IMR-90 (cell line): Measurements from ENCODE around the gene BBIP1. TPM values are rescaled to one million over a fixed set of nuclear protein-coding genes. Genes with fewer than 3 reads are reported as not detected.

Experiments
- ATAC-seq: fragments of 200-7000 bp; cut with Tn5 transposase; 2 replicates; pipeline ENCODE4 v1.9.1; 2020; ENCODE audit warnings: low read depth, mild to moderate bottlenecking, moderate library complexity
- BruUV-seq: library from RNA; stranded (reverse); fragments of 400-500 nt; replicated peaks from 2 replicates; lab custom pipeline; 2021; lab: Mats Ljungman, UMichigan
- CTCF ChIA-PET: fragments of 300-600 bp; formaldehyde crosslinking; extraction: SDS; loops from one replicate; lab custom pipeline; 2021; ENCODE audit warnings: antibody characterized with exemption; lab: Yijun Ruan, JAX
- POLR2A ChIA-PET: fragments of 300-600 bp; sonication (Branson Sonifier 250); formaldehyde crosslinking; loops from one replicate; lab custom pipeline; 2022; ENCODE audit warnings: antibody characterized with exemption; ENCODE audit not compliant: unreplicated experiment; lab: Charles Lee
- DNase-seq: peaks from one replicate; pipeline ENCODE4 v3.0.0; 2013
- H2AFZ ChIP-seq: replicated peaks from 2 replicates; pipeline ENCODE3; 2013; ENCODE audit warnings: low read length, mild to moderate bottlenecking; ENCODE audit not compliant: poor library complexity
- H2AK5ac ChIP-seq: 2 replicates; pipeline ENCODE4 v1.6.1; 2013; ENCODE audit warnings: low read depth, low read length, inconsistent platforms
- H2AK9ac ChIP-seq: replicated peaks from 2 replicates; pipeline ENCODE3; 2013; ENCODE audit warnings: mild to moderate bottlenecking, low read depth, low read length, moderate library complexity; ENCODE audit not compliant: poor library complexity
- H2BK120ac ChIP-seq: 2 replicates; pipeline ENCODE4 v1.6.1; 2013; ENCODE audit warnings: low read depth, low read length, inconsistent platforms
- H2BK15ac ChIP-seq: 3 replicates; pipeline ENCODE4 v1.6.1; 2013; ENCODE audit warnings: low read depth, low read length, inconsistent platforms
- H2BK20ac ChIP-seq: 2 replicates; pipeline ENCODE4 v1.6.1; 2013; ENCODE audit warnings: low read depth, mild to moderate bottlenecking, inconsistent platforms, low read length, moderate library complexity
- H2BK5ac ChIP-seq: 2 replicates; pipeline ENCODE4 v1.6.1; 2013; ENCODE audit warnings: mild to moderate bottlenecking, low read depth, low read length, inconsistent platforms; ENCODE audit not compliant: poor library complexity, severe bottlenecking
- H3K14ac ChIP-seq: replicated peaks from 2 replicates; pipeline ENCODE4 v1.6.1; 2013; ENCODE audit warnings: low read depth, low read length, inconsistent platforms
- H3K18ac ChIP-seq: 2 replicates; pipeline ENCODE4 v1.6.1; 2013; ENCODE audit warnings: low read depth, low read length, control low read depth
- H3K23ac ChIP-seq: 2 replicates; pipeline ENCODE4 v1.6.1; 2013; ENCODE audit warnings: low read depth, low read length, inconsistent platforms
- H3K27ac ChIP-seq: 2 replicates; pipeline ENCODE4 v1.5.1; 2013; ENCODE audit warnings: mild to moderate bottlenecking, control low read depth, low read length; ENCODE audit not compliant: insufficient read depth
- H3K27me3 ChIP-seq: 2 replicates; pipeline ENCODE4 v1.6.1; 2013; ENCODE audit warnings: low read length; ENCODE audit not compliant: control insufficient read depth, insufficient read depth
- H3K36me3 ChIP-seq: 2 replicates; pipeline ENCODE4 v1.6.1; 2013; ENCODE audit warnings: low read length, mixed read lengths; ENCODE audit not compliant: control insufficient read depth, insufficient read depth
- H3K4ac ChIP-seq: 2 replicates; pipeline ENCODE4 v1.6.1; 2013; ENCODE audit warnings: low read depth, low read length, inconsistent platforms
- H3K4me1 ChIP-seq: 2 replicates; pipeline ENCODE4 v1.6.1; 2013; ENCODE audit warnings: low read length, mixed read lengths; ENCODE audit not compliant: control insufficient read depth, insufficient read depth
- H3K4me2 ChIP-seq: 2 replicates; pipeline ENCODE4 v1.6.1; 2013; ENCODE audit warnings: low read depth, mild to moderate bottlenecking, control low read depth, low read length, moderate library complexity
- H3K4me3 ChIP-seq: 2 replicates; pipeline ENCODE4 v1.5.1; 2013; ENCODE audit warnings: low read depth, mild to moderate bottlenecking, control low read depth, low read length, moderate library complexity; ENCODE audit not compliant: insufficient read depth
- H3K56ac ChIP-seq: 2 replicates; pipeline ENCODE4 v1.6.1; 2013; ENCODE audit warnings: low read length, inconsistent platforms; ENCODE audit not compliant: insufficient read depth; ENCODE audit errors: extremely low read depth
- H3K79me1 ChIP-seq, 2 experiments: 2 replicates each; pipeline ENCODE4 v1.6.1; 2013; ENCODE audit warnings: low read length in 2 of 2, inconsistent platforms in 1 of 2, low read depth in 1 of 2
- H3K9ac ChIP-seq: 2 replicates; pipeline ENCODE4 v1.6.1; 2013; ENCODE audit warnings: low read depth, low read length, control low read depth
- H3K9me1 ChIP-seq: 2 replicates; pipeline ENCODE4 v1.6.1; 2013; ENCODE audit warnings: low read length, inconsistent platforms; ENCODE audit not compliant: insufficient read depth
- H3K9me3 ChIP-seq: 2 replicates; pipeline ENCODE4 v1.6.1; 2013; ENCODE audit warnings: low read length; ENCODE audit not compliant: control insufficient read depth, insufficient read depth
- H4K20me1 ChIP-seq: 2 replicates; pipeline ENCODE4 v1.6.1; 2013; ENCODE audit warnings: low read length, inconsistent platforms; ENCODE audit not compliant: insufficient read depth
- H4K5ac ChIP-seq: 2 replicates; pipeline ENCODE4 v1.6.1; 2013; ENCODE audit warnings: mild to moderate bottlenecking, low read depth, low read length, control low read depth
- H4K8ac ChIP-seq, 2 experiments: 2 replicates each; pipeline ENCODE4 v1.6.1; 2013; ENCODE audit warnings: low read depth in 2 of 2, low read length in 2 of 2, control low read depth in 1 of 2, inconsistent platforms in 1 of 2
- H4K91ac ChIP-seq: 2 replicates; pipeline ENCODE4 v1.6.1; 2013; ENCODE audit warnings: low read depth, low read length, inconsistent platforms; ENCODE audit not compliant: insufficient read depth
- BHLHE40 ChIP-seq: fragments of 150-350 bp; IDR thresholded peaks from 2 replicates; pipeline ENCODE4 v1.6.1; 2016; ENCODE audit warnings: mild to moderate bottlenecking, low read depth, low read length
- CEBPB ChIP-seq: IDR thresholded peaks from 2 replicates; pipeline ENCODE4 v1.6.1; 2012; ENCODE audit warnings: low read depth, low read length, improper control_type of control experiment
- CHD1 ChIP-seq: IDR thresholded peaks from 2 replicates; pipeline ENCODE4 v1.6.1; 2012; ENCODE audit warnings: low read depth, low read length, improper control_type of control experiment
- ELK1 ChIP-seq: fragments of 150-350 bp; IDR thresholded peaks from 2 replicates; pipeline ENCODE4 v1.6.1; 2016; ENCODE audit warnings: low read depth, mild to moderate bottlenecking, low read length, moderate library complexity, borderline replicate concordance
- FOS ChIP-seq: fragments of 150-350 bp; IDR thresholded peaks from 2 replicates; pipeline ENCODE4 v1.6.1; 2016; ENCODE audit warnings: low read depth, low read length
- MAFK ChIP-seq: IDR thresholded peaks from 2 replicates; pipeline ENCODE4 v1.6.1; 2012; ENCODE audit warnings: low read depth, low read length, improper control_type of control experiment
- MAZ ChIP-seq: IDR thresholded peaks from 2 replicates; pipeline ENCODE4 v1.6.1; 2012; ENCODE audit warnings: low read depth, mild to moderate bottlenecking, low read length, improper control_type of control experiment, moderate library complexity, borderline replicate concordance
- MXI1 ChIP-seq: IDR thresholded peaks from 2 replicates; pipeline ENCODE4 v1.6.1; 2012; ENCODE audit warnings: low read depth, mild to moderate bottlenecking, low read length, moderate library complexity, borderline replicate concordance
- NFE2L2 ChIP-seq: fragments of 150-350 bp; IDR thresholded peaks from 2 replicates; pipeline ENCODE4 v1.6.1; 2016; ENCODE audit warnings: low read depth, mild to moderate bottlenecking, low read length
- POLR2A ChIP-seq: IDR thresholded peaks from 2 replicates; pipeline ENCODE4 v1.6.1; 2012; ENCODE audit warnings: mild to moderate bottlenecking, low read depth, low read length
- RAD21 ChIP-seq: IDR thresholded peaks from 2 replicates; pipeline ENCODE4 v1.6.1; 2012; ENCODE audit warnings: low read length, improper control_type of control experiment
- RCOR1 ChIP-seq: IDR thresholded peaks from 2 replicates; pipeline ENCODE4 v1.6.1; 2012; ENCODE audit warnings: mild to moderate bottlenecking, low read length, improper control_type of control experiment; ENCODE audit not compliant: insufficient replicate concordance
- RFX5 ChIP-seq: IDR thresholded peaks from 2 replicates; pipeline ENCODE4 v1.8.0; 2012; ENCODE audit warnings: low read depth, mild to moderate bottlenecking, low read length, moderate library complexity
- SMC3 ChIP-seq: fragments of 150-350 bp; IDR thresholded peaks from 2 replicates; pipeline ENCODE4 v1.6.1; 2016; ENCODE audit warnings: low read depth, mild to moderate bottlenecking, antibody characterized with exemption, low read length, moderate library complexity
- USF2 ChIP-seq: fragments of 150-350 bp; IDR thresholded peaks from 2 replicates; pipeline ENCODE4 v1.6.1; 2017; ENCODE audit warnings: mild to moderate bottlenecking, antibody characterized with exemption, low read length, low read depth
- WGBS, 2 experiments: methylation state at CpG; one replicate each; pipeline versions ENCODE4 v1.1.5 to v1.1.7; 2013; ENCODE audit warnings: missing lambda C conversion rate in 2 of 2; ENCODE audit not compliant: insufficient read length in 1 of 2; ENCODE audit errors: extremely low coverage in 2 of 2; 5-methylcytosine and 5-hydroxymethylcytosine counted together
- dilution Hi-C: fragments of 300-500 bp; cut with HindIII; formaldehyde crosslinking; loops from one replicate; pipeline ENCODE4 v1.14.3; 2018; ENCODE audit warnings: low sequenced_read_pairs; ENCODE audit not compliant: unreplicated experiment
- in situ Hi-C: fragments of 300-500 bp; cut with MboI; formaldehyde crosslinking; loops from 3 replicates; pipeline ENCODE4 v1.14.3; 2019; ENCODE audit warnings: low sequenced_read_pairs, inconsistent platforms, mixed read lengths
- intact Hi-C: fragments of 100-400 bp; cut with micrococcal nuclease; formaldehyde crosslinking; loops from 2 replicates; pipeline ENCODE4 v1.10.0; 2022
- polyA plus RNA-seq, 3 experiments: library from polyadenylated mRNA; depleted of rRNA; stranded (reverse); fragments of >200 nt; gene quantifications; 2 replicates each; pipeline ENCODE4 v1.2.3, GENCODE V29; 2012; ENCODE audit warnings: low replicate concordance in 1 of 3
- total RNA-seq: library from RNA; depleted of rRNA; stranded (reverse); fragments of >200 nt; gene quantifications from 2 replicates; pipeline ENCODE4 v1.2.3, GENCODE V29; 2012
- TF ChIP-seq, protein P1 (sequence below): conservative IDR thresholded peaks from 2 replicates; pipeline ENCODE4 v1.5.1; 2012; ENCODE audit warnings: mild to moderate bottlenecking, low read depth, low read length, improper control_type of control experiment

BBIP1 gene
- total and polyA plus RNA-seq, 2 of the 4 experiments (the other 2 are of a cell fraction), result 17.4 to 19.9 TPM

GRCh38 chr10:110931769-110932381 lies 12.9 kb upstream of the BBIP1 start:
- Histone ChIP-seq H3K9me1 (peaks cover 12% of the 10 kb centered on the region), H3K27me3 (no peaks in the 10 kb centered on the region), H3K9ac (no peak overlapping the region), H2AK9ac (no peak overlapping the region), H2AK5ac (no peak overlapping the region), H3K9me3 (no peaks in the 10 kb centered on the region), H2BK5ac (no peak overlapping the region), H3K27ac (no peak overlapping the region), H2BK120ac (no peak overlapping the region), H4K8ac (no peak overlapping the region), H2AFZ (no peak overlapping the region), H4K20me1 (peaks cover 54% of the 10 kb centered on the region), H3K36me3 (peaks cover 2% of the 10 kb centered on the region; the same call in 1 of the 2 replicates), H3K4ac (no peak overlapping the region), H3K14ac (no peak overlapping the region), H3K56ac (no peak overlapping the region), H3K79me1 (peaks cover 14 to 43% of the 10 kb centered on the region in 2 experiments), H4K91ac (no peak overlapping the region), H2BK20ac (no peak overlapping the region), H3K18ac (no peak overlapping the region), H3K4me2 (no peak overlapping the region), H3K4me3 (no peak overlapping the region), H3K23ac (no peak overlapping the region), H2BK15ac (no peak overlapping the region), H3K4me1 (peaks cover 5% of the 10 kb centered on the region), H4K5ac (no peak overlapping the region)
- CTCF ChIA-PET, result no interaction called here
- DNase-seq (no peak), ATAC-seq (no peak)
- WGBS, 2 experiments, result no CpG with 5 or more reads among the region's 1 CpG
- TF ChIP-seq MAZ, result no peak
- no peak for TF ChIP-seq SMC3
- no peak for TF ChIP-seq CEBPB
- no peak for TF ChIP-seq CHD1
- TF ChIP-seq, protein P1, sequence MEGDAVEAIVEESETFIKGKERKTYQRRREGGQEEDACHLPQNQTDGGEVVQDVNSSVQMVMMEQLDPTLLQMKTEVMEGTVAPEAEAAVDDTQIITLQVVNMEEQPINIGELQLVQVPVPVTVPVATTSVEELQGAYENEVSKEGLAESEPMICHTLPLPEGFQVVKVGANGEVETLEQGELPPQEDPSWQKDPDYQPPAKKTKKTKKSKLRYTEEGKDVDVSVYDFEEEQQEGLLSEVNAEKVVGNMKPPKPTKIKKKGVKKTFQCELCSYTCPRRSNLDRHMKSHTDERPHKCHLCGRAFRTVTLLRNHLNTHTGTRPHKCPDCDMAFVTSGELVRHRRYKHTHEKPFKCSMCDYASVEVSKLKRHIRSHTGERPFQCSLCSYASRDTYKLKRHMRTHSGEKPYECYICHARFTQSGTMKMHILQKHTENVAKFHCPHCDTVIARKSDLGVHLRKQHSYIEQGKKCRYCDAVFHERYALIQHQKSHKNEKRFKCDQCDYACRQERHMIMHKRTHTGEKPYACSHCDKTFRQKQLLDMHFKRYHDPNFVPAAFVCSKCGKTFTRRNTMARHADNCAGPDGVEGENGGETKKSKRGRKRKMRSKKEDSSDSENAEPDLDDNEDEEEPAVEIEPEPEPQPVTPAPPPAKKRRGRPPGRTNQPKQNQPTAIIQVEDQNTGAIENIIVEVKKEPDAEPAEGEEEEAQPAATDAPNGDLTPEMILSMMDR, result no peak
- TF ChIP-seq RAD21, result no peak
- no peak for TF ChIP-seq BHLHE40
- TF ChIP-seq FOS, result no peak
- TF ChIP-seq MAFK, result no peak
- no peak for TF ChIP-seq RFX5
- no peak for TF ChIP-seq MXI1
- no peak for TF ChIP-seq ELK1
- no peak for TF ChIP-seq USF2
- TF ChIP-seq RCOR1, result no peak
- TF ChIP-seq POLR2A, result no peak
- TF ChIP-seq NFE2L2, result no peak
- dilution Hi-C loops (no loop called here), intact Hi-C loops (loop anchor here (5.0 kb wide), 1 partner anchor 55 kb away; no protein-coding TSS in a partner anchor), in situ Hi-C loops (no loop called here)
- POLR2A ChIA-PET, result no interaction called here
- BruUV-seq, result no TSS peak
